HG03196 (cell line): ENCODE results near the gene BCAS3.
"Not testable (repeated sequence)": the region's sequence is repeated elsewhere in the genome, so short reads cannot be mapped to it uniquely, and the experiment has no call there.

ENCODE experiments used
- ATAC-seq: cut with Tn5 transposase; IDR thresholded peaks from one replicate; pipeline ENCODE4 v1.9.1; 2021; ENCODE audit not compliant: unreplicated experiment

BCAS3 gene

DNA sequence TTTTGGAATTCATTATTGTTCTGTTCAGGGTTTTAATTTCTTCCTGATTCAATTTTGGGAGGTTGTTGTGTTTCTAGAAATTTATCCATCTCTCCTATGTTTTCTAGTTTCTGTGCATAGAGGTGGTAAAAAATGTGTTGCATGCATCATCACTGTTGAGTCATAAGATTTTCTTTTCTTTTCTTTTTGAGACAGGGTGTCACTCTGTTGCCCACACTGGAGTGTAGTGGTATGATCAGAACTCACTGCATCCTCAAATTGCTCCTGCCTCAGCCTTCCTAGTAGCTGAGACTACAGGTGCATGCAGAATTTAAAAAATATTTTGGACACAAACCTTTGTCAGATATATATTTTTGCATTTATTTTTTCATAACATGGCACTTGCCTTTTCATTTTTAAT, 184.8 kb downstream of the BCAS3 start:
- no peak for ATAC-seq

DNA sequence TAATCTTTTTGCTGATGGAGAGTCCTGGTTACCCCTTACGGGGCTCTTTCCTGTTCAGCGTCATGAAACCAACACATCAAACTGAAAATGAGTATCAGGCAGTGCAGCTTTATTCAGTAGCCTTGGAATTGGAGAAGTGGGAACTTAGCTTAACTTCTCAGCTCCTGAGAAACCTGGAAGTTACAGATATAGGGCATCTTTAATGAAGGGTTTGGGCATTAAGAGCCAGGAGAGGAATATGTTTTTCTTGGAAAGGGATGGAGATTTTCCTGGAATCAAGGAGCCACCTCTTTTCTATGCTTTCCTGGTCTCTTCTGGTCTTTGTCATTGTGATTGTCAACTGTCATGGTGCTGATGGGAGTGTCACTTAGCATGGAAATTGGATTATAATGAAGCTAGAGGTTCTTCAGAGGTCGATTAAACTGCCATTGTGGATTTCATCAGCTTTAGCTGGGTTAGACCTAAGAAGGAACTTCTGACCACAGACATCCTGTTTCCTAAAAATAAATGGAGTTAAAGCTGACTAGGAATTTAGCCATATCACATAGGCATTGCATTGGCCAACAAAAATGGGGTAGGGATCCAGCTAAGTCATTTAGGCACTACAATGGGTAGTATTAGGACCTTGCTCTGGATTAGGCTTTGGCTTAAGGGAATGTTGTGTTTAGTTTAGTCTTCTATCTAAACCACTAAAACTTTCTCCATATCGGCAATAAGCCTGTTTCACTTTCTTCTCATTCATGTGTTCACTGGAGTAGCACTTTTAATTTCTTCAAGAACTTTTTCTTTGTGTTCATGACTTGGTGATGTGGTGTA, 186.4 kb downstream of the BCAS3 start:
- ATAC-seq = no peak

DNA sequence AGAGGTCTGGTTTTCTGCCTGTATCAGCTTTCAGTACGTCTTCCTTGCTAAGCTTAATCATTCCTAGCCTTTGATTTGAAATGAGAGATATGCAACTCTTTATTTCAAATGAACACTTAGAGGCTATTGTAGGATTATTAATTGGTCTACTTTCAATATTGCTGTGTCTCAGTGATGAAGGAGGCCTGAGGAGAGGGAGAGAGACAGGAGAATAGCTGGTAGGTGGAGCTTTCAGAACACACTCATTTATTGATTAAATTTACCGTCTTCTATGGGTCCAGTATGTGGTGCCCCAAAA, 187.0 kb downstream of the BCAS3 start:
- ATAC-seq = no peak

DNA sequence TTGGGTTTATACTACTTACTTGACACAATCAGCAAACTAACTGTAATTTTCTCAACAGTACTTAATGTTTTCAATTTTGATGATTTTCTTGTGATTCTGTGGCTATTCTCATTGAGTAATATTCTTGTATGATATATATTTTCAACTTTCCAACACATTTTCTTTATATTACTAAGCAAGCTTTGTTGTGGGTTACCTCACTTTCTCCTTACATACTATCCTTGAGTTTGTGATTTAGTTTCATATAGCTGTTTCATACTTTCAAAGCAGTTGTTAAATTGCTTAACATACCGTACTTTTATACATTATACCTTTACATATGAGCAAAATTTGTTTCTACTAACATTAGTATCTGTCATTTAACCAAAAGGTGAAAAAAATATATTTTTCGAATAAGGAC, 197.1 kb downstream of the BCAS3 start:
- ATAC-seq = no peak

DNA sequence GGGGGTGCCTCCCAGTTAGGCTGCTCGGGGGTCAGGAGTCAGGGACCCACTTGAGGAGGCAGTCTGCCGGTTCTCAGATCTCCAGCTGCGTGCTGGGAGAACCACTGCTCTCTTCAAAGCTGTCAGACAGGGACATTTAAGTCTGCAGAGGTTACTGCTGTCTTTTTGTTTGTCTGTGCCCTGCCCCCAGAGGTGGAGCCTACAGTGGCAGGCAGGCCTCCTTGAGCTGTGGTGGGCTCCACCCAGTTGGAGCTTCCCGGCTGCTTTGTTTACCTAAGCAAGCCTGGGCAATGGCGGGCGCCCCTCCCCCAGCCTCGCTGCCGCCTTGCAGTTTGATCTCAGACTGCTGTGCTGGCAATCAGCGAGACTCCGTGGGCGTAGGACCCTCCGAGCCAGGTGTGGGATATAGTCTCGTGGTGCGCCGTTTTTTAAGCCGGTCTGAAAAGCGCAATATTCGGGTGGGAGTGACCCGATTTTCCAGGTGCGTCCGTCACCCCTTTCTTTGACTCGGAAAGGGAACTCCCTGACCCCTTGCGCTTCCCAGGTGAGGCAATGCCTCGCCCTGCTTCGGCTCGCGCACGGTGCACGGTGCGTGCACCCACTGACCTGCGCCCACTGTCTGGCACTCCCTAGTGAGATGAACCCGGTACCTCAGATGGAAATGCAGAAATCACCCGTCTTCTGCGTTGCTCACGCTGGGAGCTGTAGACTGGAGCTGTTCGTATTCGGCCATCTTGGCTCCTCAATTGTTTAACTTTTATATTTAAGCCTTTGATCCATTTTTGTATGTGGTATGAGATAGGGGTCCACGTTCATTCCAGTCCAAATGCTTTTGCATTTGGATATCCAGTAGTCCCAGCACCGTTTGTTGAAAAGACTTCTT, 209.3 kb downstream of the BCAS3 start:
- not testable (repeated sequence) for ATAC-seq

DNA sequence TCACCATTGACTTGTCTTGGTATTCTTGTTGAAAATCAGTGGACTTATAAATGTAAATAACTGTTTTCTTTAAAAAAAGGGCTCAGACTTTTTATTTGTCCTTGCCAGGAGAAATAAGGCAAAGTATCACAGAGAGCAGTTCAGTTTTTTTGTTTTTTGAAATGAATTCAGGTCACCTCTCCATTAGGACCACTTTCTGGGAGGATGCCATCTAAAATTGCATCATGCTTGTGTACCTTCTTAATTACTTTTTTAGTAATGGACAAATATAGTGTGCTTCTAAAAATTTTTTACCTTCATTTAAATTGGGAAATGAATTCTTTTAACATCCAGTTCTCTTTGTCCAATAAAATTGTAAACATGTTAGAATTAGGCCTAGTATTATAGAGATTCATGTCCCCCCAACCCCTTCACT, 210.0 kb downstream of the BCAS3 start:
- ATAC-seq = no peak

DNA sequence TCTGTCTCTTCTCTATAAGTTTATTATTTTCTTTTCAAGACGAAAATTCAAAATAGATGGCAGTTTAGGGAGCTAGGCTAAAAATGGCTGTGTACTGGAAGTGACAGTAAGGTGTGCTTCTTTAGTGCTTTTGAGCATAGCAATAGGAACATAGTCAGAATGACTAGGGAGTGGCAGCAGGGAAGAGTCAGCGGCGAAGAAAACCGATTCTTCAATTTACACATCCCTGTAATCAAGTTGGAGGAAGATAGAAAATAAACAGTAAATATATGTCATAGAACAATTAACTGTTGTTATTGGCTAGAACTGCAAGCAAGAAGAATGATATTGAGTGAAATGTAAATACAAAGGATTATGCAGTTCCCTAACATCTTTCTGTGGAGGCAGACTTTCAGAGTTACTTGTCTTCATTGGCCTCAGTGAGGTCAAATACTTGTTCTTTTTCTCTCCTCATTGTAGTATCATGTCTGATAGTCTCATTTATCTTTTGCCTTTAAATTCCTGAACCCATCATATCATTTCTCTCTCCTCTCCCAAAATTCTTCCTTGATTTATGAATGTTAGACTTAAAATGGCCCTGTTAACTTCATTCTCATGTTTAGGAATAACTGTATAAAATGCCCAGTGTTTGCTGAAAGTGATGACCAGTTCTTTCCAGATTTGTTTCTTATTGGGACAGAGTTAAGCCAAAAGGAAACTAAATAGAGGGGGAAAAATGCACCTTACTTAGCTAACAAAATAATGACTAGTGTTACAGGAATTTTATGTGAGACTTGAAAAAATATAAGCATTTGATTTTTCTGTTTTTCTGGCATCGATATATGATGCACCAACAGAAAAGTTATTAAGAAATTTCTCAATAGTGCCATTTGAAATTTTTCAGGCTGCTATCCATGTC, 211.4 kb downstream of the BCAS3 start:
- ATAC-seq = no peak

DNA sequence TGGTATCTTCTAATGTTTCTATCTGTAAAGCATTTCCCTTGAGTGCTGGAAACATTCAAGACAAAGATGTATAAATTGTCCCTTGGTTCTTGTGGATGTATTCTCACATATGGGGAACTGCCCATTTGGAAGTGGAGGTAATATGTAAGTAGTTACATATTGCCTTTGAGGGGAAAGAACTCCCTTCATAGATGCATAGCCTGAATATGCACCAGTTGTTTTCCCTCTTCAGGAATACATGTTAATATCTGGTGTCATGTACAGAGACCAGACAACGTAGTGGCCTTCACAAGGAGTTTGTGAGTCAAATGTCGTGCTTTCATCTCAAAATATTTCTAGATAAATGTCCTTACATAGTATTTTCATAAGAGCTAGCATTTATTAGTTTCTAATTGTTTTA, 213.5 kb downstream of the BCAS3 start:
- ATAC-seq = no peak

DNA sequence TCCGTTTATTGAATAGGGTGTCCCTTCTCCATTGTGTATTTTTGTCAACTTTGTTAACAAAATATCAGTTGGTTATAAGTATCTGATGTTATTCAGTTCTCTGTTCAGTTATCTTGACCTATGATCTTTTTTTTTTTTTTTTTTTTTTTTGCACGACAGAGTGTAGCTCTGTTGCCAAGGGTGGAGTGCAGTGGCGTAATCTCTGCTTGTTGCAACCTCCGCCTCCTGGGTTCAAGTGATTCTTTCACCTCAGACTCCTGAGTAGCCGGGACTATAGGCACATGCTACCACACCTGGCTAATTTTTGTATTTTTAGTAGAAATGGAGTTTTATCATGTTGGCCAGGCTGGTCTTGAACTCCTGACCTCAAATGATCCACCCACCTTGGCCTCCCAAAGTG, 215.8 kb downstream of the BCAS3 start:
- ATAC-seq = no peak

DNA sequence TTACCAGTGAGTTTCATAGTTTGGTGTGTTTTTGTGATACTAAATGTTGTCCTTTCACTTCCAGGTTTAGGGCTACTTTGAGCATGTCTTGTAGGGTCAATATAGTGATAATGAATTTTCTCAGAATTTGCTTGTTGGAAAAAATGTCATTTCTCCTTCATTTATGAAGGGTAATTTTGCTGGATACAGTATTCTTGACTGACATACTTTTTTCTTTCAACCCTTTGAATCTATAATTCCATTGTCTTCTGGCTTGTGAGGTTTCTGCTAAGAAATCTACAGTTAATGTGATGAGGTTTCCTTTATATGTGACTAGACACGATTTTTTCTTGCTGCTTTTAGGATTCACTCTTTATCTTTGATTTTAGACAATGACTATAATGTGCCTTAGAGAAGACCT, 219.3 kb downstream of the BCAS3 start:
- ATAC-seq = no peak

DNA sequence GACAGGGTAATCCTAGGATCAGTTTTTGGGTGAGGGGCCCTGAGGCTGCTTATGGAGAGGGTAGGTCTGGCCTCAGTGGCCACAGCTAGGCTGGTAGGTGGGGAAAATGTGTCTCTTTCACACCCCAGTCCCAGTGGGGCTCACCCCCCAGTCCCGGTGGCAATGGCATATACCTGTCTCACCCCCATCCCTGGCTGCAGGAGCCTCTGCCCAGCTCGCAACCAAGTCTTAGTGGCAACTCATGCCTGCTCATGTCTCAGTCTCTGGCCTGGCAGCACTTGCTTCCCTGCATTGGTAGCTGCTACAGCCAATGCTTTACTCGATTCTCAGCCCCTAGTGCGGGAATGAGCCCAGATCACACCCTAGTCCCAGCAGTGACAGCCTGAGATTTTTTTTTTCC, 221.5 kb downstream of the BCAS3 start:
- no peak for ATAC-seq

DNA sequence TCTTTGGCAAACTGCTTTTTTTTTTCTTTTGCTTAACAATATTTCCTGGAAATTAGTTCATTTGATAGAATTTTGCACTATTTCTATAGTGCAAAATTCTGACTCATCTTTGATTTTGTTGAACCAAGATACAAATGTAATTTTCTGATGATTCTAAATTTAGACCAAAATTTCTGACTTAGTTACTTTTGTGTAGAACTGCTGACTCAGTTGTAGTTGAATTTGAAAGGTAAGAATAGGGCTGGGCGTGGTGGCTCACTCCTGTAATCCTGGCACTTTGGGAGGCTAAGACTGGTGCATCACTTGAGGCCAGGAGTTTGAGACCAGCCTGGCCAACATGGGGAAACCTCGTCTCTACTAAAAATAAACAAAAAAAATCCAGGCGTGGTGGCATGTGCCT, 223.0 kb downstream of the BCAS3 start:
- ATAC-seq = no peak

DNA sequence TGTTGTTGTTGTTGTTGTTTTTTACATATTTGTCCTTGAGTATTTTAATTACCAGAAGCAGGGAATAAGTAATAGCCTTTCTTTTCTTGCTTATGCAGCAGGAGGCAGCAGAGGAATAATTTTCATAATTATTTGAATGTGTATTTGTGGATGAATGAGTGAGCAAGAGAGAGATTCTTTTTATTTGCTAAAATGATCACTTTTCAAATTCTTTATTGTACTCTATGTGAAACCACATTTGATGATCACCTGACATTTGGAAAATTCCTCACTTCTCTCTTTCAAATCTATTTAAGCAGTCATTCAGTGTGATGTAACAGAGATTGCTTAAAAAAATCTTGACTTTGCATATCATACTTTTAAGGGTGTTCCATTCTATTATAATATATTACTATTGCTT, 223.6 kb downstream of the BCAS3 start:
- no peak for ATAC-seq

DNA sequence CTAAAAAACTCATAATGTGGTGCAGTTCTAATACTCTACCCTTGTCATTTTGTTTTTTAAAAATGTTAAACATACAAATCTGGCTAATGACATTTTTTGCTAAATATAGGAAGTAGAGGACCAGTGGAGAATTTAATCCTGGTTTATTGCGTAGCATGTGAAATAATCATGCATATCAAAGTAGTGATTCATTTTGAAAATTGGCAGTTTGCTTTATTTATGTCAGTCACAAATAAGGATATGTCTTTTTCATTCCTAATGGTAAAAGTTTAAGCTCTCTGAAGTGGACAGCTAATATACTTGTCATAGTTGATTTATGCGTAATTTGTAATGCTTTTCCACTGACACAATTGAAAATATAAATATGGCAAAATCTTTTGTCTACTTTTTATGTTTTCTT, 224.2 kb downstream of the BCAS3 start:
- ATAC-seq = no peak

DNA sequence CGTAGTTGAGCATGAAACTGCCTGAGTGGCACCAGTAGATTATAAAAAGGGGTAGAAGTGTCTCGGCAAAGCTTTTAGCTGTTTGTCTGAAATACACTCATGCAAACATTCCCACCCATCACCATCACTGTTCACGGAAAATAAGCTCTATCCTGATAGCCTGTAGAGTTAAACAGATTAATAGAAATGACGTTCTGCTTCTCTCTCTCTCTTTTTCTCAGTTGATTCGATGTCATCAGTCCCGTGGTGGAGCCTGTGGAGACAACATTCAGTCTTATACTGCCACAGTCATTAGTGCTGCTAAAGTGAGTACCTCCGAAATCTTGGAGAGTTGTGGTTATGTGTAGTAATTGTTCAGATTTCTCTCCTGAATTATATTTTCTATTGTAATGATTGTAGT, 224.7 kb downstream of the BCAS3 start:
- no peak for ATAC-seq

DNA sequence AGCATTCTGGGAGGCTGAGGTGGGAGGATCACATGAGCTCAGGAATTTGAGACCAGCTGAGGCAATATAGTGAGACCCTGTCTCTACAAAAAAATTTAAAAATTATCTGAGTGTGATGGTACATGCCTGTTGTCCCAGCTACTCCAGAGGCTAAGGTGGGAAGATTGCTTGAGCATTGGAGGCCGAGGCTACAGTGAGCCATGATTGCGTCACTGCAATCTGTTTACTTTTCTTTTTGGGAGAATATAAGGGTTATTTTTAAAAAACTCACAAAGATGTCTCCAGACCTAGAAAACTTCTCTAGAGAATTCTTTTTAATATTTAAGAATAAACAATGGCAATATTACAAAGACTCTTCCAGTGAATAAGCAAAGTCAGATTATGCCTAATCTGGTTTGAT, 226.9 kb downstream of the BCAS3 start:
- no peak for ATAC-seq

DNA sequence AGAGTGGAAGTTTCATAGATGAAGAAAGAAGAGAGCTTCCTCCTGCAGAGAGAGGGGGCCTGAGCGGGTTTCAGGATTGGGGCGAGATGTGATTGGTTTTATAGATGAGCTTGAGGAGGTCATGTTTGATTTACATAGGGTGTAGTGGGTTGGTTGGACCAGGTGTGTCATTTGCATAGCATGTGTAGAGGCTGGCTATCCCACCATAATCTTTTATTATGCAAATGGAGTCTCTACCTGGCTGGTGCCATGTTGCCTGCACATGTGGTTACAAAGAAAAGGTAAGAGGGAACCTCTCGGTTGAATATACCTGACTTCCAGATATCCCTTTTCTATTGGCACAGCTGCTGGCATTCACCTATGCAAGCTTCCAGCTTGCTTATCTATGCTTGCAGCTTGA, 228.1 kb downstream of the BCAS3 start:
- no peak for ATAC-seq

DNA sequence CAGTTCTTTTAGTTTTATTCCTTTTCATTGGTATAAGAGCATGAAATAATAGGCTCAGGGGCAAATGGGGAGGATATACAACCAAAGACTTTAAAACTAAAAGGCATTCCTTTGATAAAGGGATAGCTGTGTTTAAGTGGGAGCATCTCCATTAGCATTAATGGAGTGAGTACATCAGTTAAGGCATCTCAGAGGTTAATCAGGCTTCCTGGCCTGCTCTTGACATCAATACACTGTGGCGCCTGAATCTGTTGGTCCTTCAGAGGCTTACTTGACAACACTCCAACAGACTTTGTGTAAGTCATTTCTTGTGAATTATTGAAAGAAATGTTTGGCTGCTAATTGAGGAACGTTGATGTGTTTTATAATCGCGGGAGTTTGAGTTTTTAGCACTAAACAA, 230.7 kb downstream of the BCAS3 start:
- ATAC-seq = no peak

DNA sequence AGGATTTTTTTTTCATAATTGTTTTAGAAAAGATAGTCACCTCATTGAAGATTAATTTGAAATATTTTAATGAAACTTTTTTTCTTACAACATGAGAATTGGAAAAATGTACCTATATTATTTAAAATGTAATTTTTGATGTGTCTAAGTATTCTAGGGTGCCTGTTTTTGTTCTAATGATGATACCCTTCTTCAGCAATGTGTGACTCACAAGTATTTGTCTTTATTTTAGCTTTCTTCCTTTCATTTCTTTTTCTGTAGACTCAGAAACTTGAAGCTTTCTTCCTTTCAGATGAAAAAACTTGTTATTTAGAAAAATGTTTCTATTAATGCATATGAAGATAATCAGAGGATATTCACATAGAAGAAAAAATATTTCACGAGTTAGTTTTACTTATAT, 231.8 kb downstream of the BCAS3 start:
- ATAC-seq = no peak

DNA sequence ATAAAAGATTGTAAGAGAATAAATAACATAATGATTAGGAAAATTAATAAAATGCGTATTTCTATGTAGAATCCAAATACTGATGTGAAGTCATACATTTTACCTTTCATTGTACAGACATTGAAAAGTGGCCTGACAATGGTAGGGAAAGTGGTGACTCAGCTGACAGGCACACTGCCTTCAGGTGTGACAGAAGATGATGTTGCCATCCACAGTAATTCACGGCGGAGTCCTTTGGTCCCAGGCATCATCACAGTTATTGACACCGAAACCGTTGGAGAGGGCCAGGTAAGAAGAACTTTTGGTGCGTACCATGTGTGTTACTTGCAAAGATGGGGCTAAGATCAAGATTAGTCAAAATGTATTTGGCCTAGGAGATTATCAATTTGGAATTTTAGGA, 232.8 kb downstream of the BCAS3 start:
- no peak for ATAC-seq

DNA sequence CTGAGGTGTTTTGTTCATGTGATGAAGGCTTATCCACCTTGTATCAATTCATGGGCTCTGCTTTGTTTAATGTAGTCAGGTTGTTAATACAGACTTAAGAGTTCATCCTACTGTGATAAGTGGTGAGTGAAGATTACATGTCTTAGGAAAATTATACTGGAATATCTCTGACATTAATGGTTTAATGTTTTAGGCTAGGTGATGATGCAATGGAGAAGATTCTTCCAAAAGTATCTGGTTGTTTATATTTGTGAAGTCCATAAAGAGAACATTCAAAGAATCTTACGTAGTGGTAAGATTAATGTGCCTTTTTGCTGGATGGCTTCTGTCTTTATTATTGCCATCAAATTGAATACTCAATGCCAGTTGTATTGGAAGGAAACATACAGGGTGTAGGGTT, 236.4 kb downstream of the BCAS3 start:
- no peak for ATAC-seq

DNA sequence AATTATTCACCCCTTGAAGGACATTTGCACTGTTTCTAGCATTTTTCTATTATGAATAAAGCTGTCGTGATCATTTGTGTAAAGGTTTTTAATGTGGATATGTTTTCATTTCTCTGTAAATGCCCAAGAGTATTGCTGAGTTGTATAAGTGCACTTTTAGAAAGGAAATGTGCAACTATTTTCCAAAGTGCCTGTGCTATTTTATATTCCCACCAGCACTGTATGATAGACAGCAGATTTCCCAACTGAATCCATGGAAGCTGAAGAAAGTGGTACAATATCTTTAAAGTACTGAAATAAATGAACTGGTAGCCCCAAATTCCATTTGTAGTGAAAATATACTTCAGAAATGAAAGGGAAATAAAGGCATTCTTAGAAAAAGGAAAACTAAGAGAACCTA, 238.4 kb downstream of the BCAS3 start:
- no peak for ATAC-seq
